SK-N-SH treated with all-trans-retinoic acid at 6 μM for 48 hours (cell line): ENCODE results near the gene LONRF2.

ENCODE experiments used
- ATAC-seq: fragments of 200-7000 bp; cut with Tn5 transposase; 3 replicates; pipeline ENCODE4 v1.9.1; 2020; ENCODE audit warnings: mild to moderate bottlenecking, moderate library complexity
- ARNTL ChIP-seq: fragments of 450-650 bp; formaldehyde crosslinking; IDR thresholded peaks from 2 replicates; pipeline ENCODE4 v1.5.0; 2020; ENCODE audit warnings: low read depth, mild to moderate bottlenecking, moderate library complexity, borderline replicate concordance
- CREB5 ChIP-seq: fragments of 250-450 bp; sonication (Bioruptor Pico); IDR thresholded peaks from 2 replicates; pipeline ENCODE4 v1.5.1; 2020; ENCODE audit warnings: low read depth, mild to moderate bottlenecking, moderate library complexity
- CSDC2 ChIP-seq: fragments of 250-450 bp; sonication (Bioruptor Pico); IDR thresholded peaks from 2 replicates; pipeline ENCODE4 v1.5.0; 2020; ENCODE audit warnings: mild to moderate bottlenecking, moderate library complexity
- CSRNP3 ChIP-seq: fragments of 250-450 bp; sonication (Bioruptor Pico); IDR thresholded peaks from 2 replicates; pipeline ENCODE4 v1.5.1; 2021; ENCODE audit warnings: mild to moderate bottlenecking, moderate library complexity
- ESRRG ChIP-seq: fragments of 250-450 bp; sonication (Bioruptor Pico); IDR thresholded peaks from 2 replicates; pipeline ENCODE4 v1.6.1; 2021; ENCODE audit warnings: mild to moderate bottlenecking
- GLIS3 ChIP-seq: fragments of 250-450 bp; sonication (Bioruptor Pico); IDR thresholded peaks from 2 replicates; pipeline ENCODE4 v1.5.0; 2020; ENCODE audit warnings: mild to moderate bottlenecking, moderate library complexity
- OSR1 ChIP-seq: fragments of 250-450 bp; sonication (Bioruptor Pico); IDR thresholded peaks from 2 replicates; pipeline ENCODE4 v1.8.0; 2022; ENCODE audit warnings: moderate library complexity, mild to moderate bottlenecking, inconsistent platforms
- PATZ1 ChIP-seq: fragments of 250-450 bp; sonication (Bioruptor Pico); IDR thresholded peaks from 2 replicates; pipeline ENCODE4 v1.8.0; 2020; ENCODE audit warnings: mild to moderate bottlenecking, moderate library complexity, borderline replicate concordance
- POU6F1 ChIP-seq: fragments of 250-450 bp; sonication (Bioruptor Pico); IDR thresholded peaks from 2 replicates; pipeline ENCODE4 v1.8.0; 2021; ENCODE audit warnings: low read depth, mild to moderate bottlenecking, moderate library complexity, borderline replicate concordance
- PPARA ChIP-seq: fragments of 250-450 bp; sonication (Bioruptor Pico); IDR thresholded peaks from 2 replicates; pipeline ENCODE4 v1.5.0; 2020; ENCODE audit warnings: mild to moderate bottlenecking, borderline replicate concordance
- RARB ChIP-seq: fragments of 250-450 bp; sonication (Bioruptor Pico); IDR thresholded peaks from 2 replicates; pipeline ENCODE4 v1.8.0; 2021; ENCODE audit warnings: mild to moderate bottlenecking, moderate library complexity
- SNAI2 ChIP-seq: fragments of 250-450 bp; sonication (Bioruptor Pico); IDR thresholded peaks from 2 replicates; pipeline ENCODE4 v1.5.0; 2020; ENCODE audit warnings: mild to moderate bottlenecking, moderate library complexity
- TOX ChIP-seq: fragments of 250-450 bp; sonication (Bioruptor Pico); IDR thresholded peaks from 2 replicates; pipeline ENCODE4 v1.8.0; 2021; ENCODE audit warnings: mild to moderate bottlenecking, moderate library complexity, borderline replicate concordance
- TSHZ2 ChIP-seq: fragments of 250-450 bp; sonication (Bioruptor Pico); IDR thresholded peaks from 2 replicates; pipeline ENCODE4 v1.5.0; 2020; ENCODE audit warnings: mild to moderate bottlenecking, moderate library complexity
- ZC3H10 ChIP-seq: fragments of 250-450 bp; sonication (Bioruptor Pico); IDR thresholded peaks from 2 replicates; pipeline ENCODE4 v1.5.1; 2021; ENCODE audit warnings: mild to moderate bottlenecking, moderate library complexity
- ZFP3 ChIP-seq: fragments of 250-450 bp; sonication (Bioruptor Pico); IDR thresholded peaks from 2 replicates; pipeline ENCODE4 v1.5.0; 2020; ENCODE audit warnings: mild to moderate bottlenecking, moderate library complexity
- ZFP30 ChIP-seq: fragments of 450-650 bp; formaldehyde crosslinking; IDR thresholded peaks from 2 replicates; pipeline ENCODE4 v1.5.0; 2022; ENCODE audit warnings: mild to moderate bottlenecking, moderate library complexity
- ZNF565 ChIP-seq: fragments of 450-650 bp; formaldehyde crosslinking; conservative IDR thresholded peaks from 2 replicates; pipeline ENCODE4 v1.5.0; 2020; ENCODE audit warnings: low read depth, mild to moderate bottlenecking, moderate library complexity
- ZNF8 ChIP-seq: fragments of 450-650 bp; formaldehyde crosslinking; IDR thresholded peaks from 2 replicates; pipeline ENCODE4 v1.5.0; 2020; ENCODE audit warnings: mild to moderate bottlenecking, moderate library complexity

Gene LONRF2

GRCh38 chr2:100321179-100321865 lies 979 bp downstream of the LONRF2 start (continued):
- no peak for TF ChIP-seq CSRNP3

- TF ChIP-seq ZC3H10 (CRISPR knock-in tag) (no peak), ZNF565 (CRISPR knock-in tag) (no peak), CREB5 (CRISPR knock-in tag) (no peak), TSHZ2 (CRISPR knock-in tag) (no peak), CSRNP3 (no peak), ESRRG (CRISPR knock-in tag) (no peak), RARB (CRISPR knock-in tag) (no peak), TOX (CRISPR knock-in tag) (no peak), SNAI2 (CRISPR knock-in tag) (no peak), ZFP3 (no peak)
- TF ChIP-seq, all 23 proteins: peak for 0
- peak; percentile 58 for ATAC-seq
Measured at GRCh38 chr2:100320547-100321178, 1.6 kb downstream of the LONRF2 start.

- ATAC-seq = no peak
- TF ChIP-seq ARNTL (CRISPR knock-in tag) (no peak), TSHZ2 (CRISPR knock-in tag) (no peak), PATZ1 (no peak), ZNF8 (CRISPR knock-in tag) (no peak), ESRRG (CRISPR knock-in tag) (no peak), ZFP30 (CRISPR knock-in tag) (no peak), CREB5 (CRISPR knock-in tag) (no peak), RARB (CRISPR knock-in tag) (no peak), OSR1 (CRISPR knock-in tag) (no peak), CSRNP3 (no peak), GLIS3 (CRISPR knock-in tag) (no peak), POU6F1 (CRISPR knock-in tag) (no peak), TOX (CRISPR knock-in tag) (no peak), SNAI2 (CRISPR knock-in tag) (no peak), PPARA (CRISPR knock-in tag) (no peak), CSDC2 (no peak)
Measured at GRCh38 chr2:100317634-100318033, 4.7 kb downstream of the LONRF2 start.
